K562 (cell line): Measurements from ENCODE around the gene C1QTNF12. TPM values are rescaled to one million over a fixed set of nuclear protein-coding genes. Genes with fewer than 3 reads are reported as not detected.

Experiments used
- ATAC-seq: fragments of 200-7000 bp; cut with Tn5 transposase; 3 replicates; pipeline ENCODE4 v1.9.1; 2020; ENCODE audit warnings: moderate library complexity
- BruUV-seq: library from RNA; stranded (reverse); fragments of 400-500 nt; replicated peaks from 2 replicates; lab custom pipeline; 2021; lab: Mats Ljungman, UMichigan
- CTCF ChIA-PET: fragments of 300-600 bp; formaldehyde crosslinking; extraction: SDS; loops from one replicate; lab custom pipeline; 2021; ENCODE audit warnings: low intra/inter-chr PET ratio; lab: Yijun Ruan, JAX
- POLR2A ChIA-PET: fragments of 300-600, 350-650 bp; sonication (Branson Sonifier 250); formaldehyde crosslinking; extraction: SDS; loops from one replicate; lab custom pipeline; 2021; ENCODE audit warnings: antibody characterized with exemption, inconsistent platforms; lab: Yijun Ruan, JAX
- DNase-seq, 4 experiments: peaks; one replicate each; pipeline versions ENCODE4 v3.0.0 to v3.0.0-alpha.2; 2011 to 2018; ENCODE audit warnings: low spot score in 3 of 4, mixed read lengths in 3 of 4; ENCODE audit errors: extremely low read depth in 1 of 4
- FAIRE-seq: peaks from 2 replicates; lab custom pipeline; 2011; peaks lifted over from hg19 to GRCh38; lab: Jason Lieb, UNC
- H2AFZ ChIP-seq: 2 replicates; pipeline ENCODE4 v1.6.0; 2011; ENCODE audit warnings: low read depth, low read length, control low read depth, inconsistent platforms
- H3K27ac ChIP-seq: fragments of 200-600 bp; 3 replicates; pipeline ENCODE4 v1.8.0; 2011; ENCODE audit warnings: low read depth, mild to moderate bottlenecking, control low read depth, inconsistent platforms, low read length, moderate library complexity, mixed read lengths; ENCODE audit errors: extremely low read depth
- H3K27me3 ChIP-seq, 2 experiments: fragments of 300-600 bp in 1 of 2; 2 replicates in 1 of 2; 3 replicates in 1 of 2; pipeline versions ENCODE4 v1.6.0 to v1.8.0; 2011; ENCODE audit warnings: inconsistent platforms in 2 of 2, low read length in 2 of 2, mild to moderate bottlenecking in 1 of 2, mixed read lengths in 1 of 2, moderate library complexity in 1 of 2; ENCODE audit not compliant: control insufficient read depth in 2 of 2, insufficient read depth in 2 of 2
- H3K36me3 ChIP-seq: fragments of 300-600 bp; 3 replicates; pipeline ENCODE4 v1.8.0; 2011; ENCODE audit warnings: mild to moderate bottlenecking, low read length, inconsistent platforms; ENCODE audit not compliant: control insufficient read depth, insufficient read depth
- H3K4me1 ChIP-seq, 2 experiments: fragments of 200-600 bp in 1 of 2; replicated peaks in 1 of 2; 2 replicates in 1 of 2; 3 replicates in 1 of 2; pipeline versions ENCODE4 v1.5.1 to v1.8.0; 2011; ENCODE audit warnings: inconsistent platforms in 2 of 2, low read length in 2 of 2, mild to moderate bottlenecking in 1 of 2, mixed read lengths in 1 of 2, moderate library complexity in 1 of 2; ENCODE audit not compliant: control insufficient read depth in 2 of 2, insufficient read depth in 2 of 2
- H3K4me2 ChIP-seq: 2 replicates; pipeline ENCODE4 v1.6.1; 2011; ENCODE audit warnings: low read length, control low read depth, inconsistent platforms, mixed read lengths; ENCODE audit not compliant: insufficient read depth
- H3K4me3 ChIP-seq: fragments of 200-600 bp; sonication (generic), shearing (Covaris generic); 2 replicates; pipeline ENCODE4 v1.5.1; 2016; ENCODE audit warnings: control low read depth, inconsistent platforms
- H3K79me2 ChIP-seq: fragments of 200-600 bp; 3 replicates; pipeline ENCODE4 v1.8.0; 2011; ENCODE audit warnings: low read length, inconsistent platforms; ENCODE audit not compliant: control insufficient read depth, insufficient read depth
- H3K9ac ChIP-seq, 2 experiments: 2 replicates each; pipeline versions ENCODE4 v1.6.0 to v1.6.1; 2011; ENCODE audit warnings: low read depth in 2 of 2, low read length in 2 of 2, control low read depth in 1 of 2, inconsistent platforms in 1 of 2, mild to moderate bottlenecking in 1 of 2, mixed read lengths in 1 of 2; ENCODE audit not compliant: insufficient read depth in 1 of 2
- H3K9me1 ChIP-seq: one replicate; pipeline ENCODE4 v1.6.0; 2011; ENCODE audit warnings: inconsistent platforms, mild to moderate bottlenecking, low read length, moderate library complexity; ENCODE audit not compliant: control insufficient read depth, insufficient read depth
- H3K9me3 ChIP-seq: replicated peaks from 2 replicates; pipeline ENCODE4 v1.5.1; 2011; ENCODE audit warnings: low read depth, low read length, inconsistent platforms; ENCODE audit not compliant: control insufficient read depth, insufficient read depth
- H4K20me1 ChIP-seq: replicated peaks from 2 replicates; pipeline ENCODE4 v1.6.1; 2011; ENCODE audit warnings: low read length, inconsistent platforms, mixed read lengths; ENCODE audit not compliant: control insufficient read depth, insufficient read depth
- CBX3 ChIP-seq, 2 experiments: IDR thresholded peaks; 1 replicate in 1 of 2; 2 replicates in 1 of 2; pipeline ENCODE4 v1.6.1; 2012; ENCODE audit warnings: inconsistent platforms in 2 of 2, low read length in 2 of 2, borderline replicate concordance in 1 of 2, control low read depth in 1 of 2
- ETS1 ChIP-seq: conservative IDR thresholded peaks from 2 replicates; pipeline ENCODE4 v1.6.1; 2011; ENCODE audit warnings: low read depth, mild to moderate bottlenecking, low read length; ENCODE audit not compliant: control insufficient read depth
- FOXK1 ChIP-seq: sonication (generic); formaldehyde crosslinking; IDR thresholded peaks from 2 replicates; pipeline ENCODE4 v1.8.0; 2022; ENCODE audit warnings: missing genetic modification reagents, mild to moderate bottlenecking, borderline replicate concordance
- HDGF ChIP-seq: fragments of 450-650 bp; IDR thresholded peaks from 2 replicates; pipeline ENCODE4 v1.6.1; 2016
- KHSRP ChIP-seq: fragments of 450-650 bp; IDR thresholded peaks from 2 replicates; pipeline ENCODE4 v1.6.1; 2017
- NELFE ChIP-seq: IDR thresholded peaks from 2 replicates; pipeline ENCODE4 v1.6.1; 2011; ENCODE audit warnings: mild to moderate bottlenecking; ENCODE audit not compliant: insufficient read depth, insufficient read length
- PRDM10 ChIP-seq: fragments of 450-650 bp; IDR thresholded peaks from 2 replicates; pipeline ENCODE4 v1.6.1; 2018; ENCODE audit not compliant: partially characterized antibody
- THRB ChIP-seq: fragments of 450-650 bp; formaldehyde crosslinking; conservative IDR thresholded peaks from 2 replicates; pipeline ENCODE4 v1.4.0; 2022; ENCODE audit warnings: mild to moderate bottlenecking, missing genetic modification characterization
- TRIM24 ChIP-seq, 2 experiments: fragments of 450-650 bp; IDR thresholded peaks; 2 replicates each; pipeline ENCODE4 v1.6.1; 2016
- TRIM28 ChIP-seq: fragments of 450-650 bp; IDR thresholded peaks from 2 replicates; pipeline ENCODE4 v1.6.1; 2017
- USF2 ChIP-seq: sonication (generic); formaldehyde crosslinking; IDR thresholded peaks from 2 replicates; pipeline ENCODE4 v1.5.0; 2020; ENCODE audit warnings: missing genetic modification reagents
- ZNF239 ChIP-seq: fragments of 250-450 bp; sonication (Bioruptor Pico); IDR thresholded peaks from 2 replicates; pipeline ENCODE4 v1.4.0; 2020; ENCODE audit warnings: mild to moderate bottlenecking
- ZNF445 ChIP-seq: fragments of 250-450 bp; sonication (Bioruptor Pico); IDR thresholded peaks from 2 replicates; pipeline ENCODE4 v1.4.0; 2020; ENCODE audit warnings: low read depth, mild to moderate bottlenecking, moderate library complexity
- ZNF639 ChIP-seq, 2 experiments: fragments of 200-800 bp in 1 of 2; sonication (Bioruptor generic) in 1 of 2; sonication (generic) in 1 of 2; formaldehyde crosslinking in 1 of 2; IDR thresholded peaks in 1 of 2; conservative IDR thresholded peaks in 1 of 2; 2 replicates each; pipeline versions ENCODE4 v1.5.0 to v1.6.1; 2016 to 2020; ENCODE audit warnings: missing compliant biosample characterization in 1 of 2, missing genetic modification characterization in 1 of 2, missing genetic modification reagents in 1 of 2
- WGBS: fragments of 100-300 bp; shearing (Covaris generic); methylation state at CpG from one replicate; pipeline ENCODE4 v1.1.6; 2016; ENCODE audit warnings: low coverage, mixed read lengths; ENCODE audit not compliant: insufficient coverage; ENCODE audit errors: missing lambda C conversion rate; 5-methylcytosine and 5-hydroxymethylcytosine counted together
- in situ Hi-C: fragments of 300-500 bp; cut with MboI; formaldehyde crosslinking; loops from 4 replicates; pipeline ENCODE4 v1.15.0; 2018; ENCODE audit warnings: inconsistent platforms, mixed read lengths
- intact Hi-C: fragments of 100-400 bp; cut with micrococcal nuclease; formaldehyde crosslinking; loops from 2 replicates; pipeline ENCODE4 v1.14.2; 2022
- polyA plus RNA-seq, 8 experiments: library from polyadenylated mRNA; depleted of rRNA in 4 of 8; stranded (reverse) in 5 of 8; unstranded in 3 of 8; fragments of >200 nt; fragmentation: Nextera tagmentation in 2 of 8; fragmentation: Illumina TruSeq in 1 of 8; extraction: Ambion mirVana in 2 of 8; extraction: Trizol in 1 of 8; gene quantifications; 2 replicates each; pipeline versions ENCODE4 v1.2.1 to v1.2.3, GENCODE V29; 2011 to 2014; ENCODE audit warnings: inconsistent platforms in 1 of 8, missing spikeins in 1 of 8
- total RNA-seq, 7 experiments: library from RNA; depleted of rRNA in 6 of 7; stranded (reverse); fragments of >200 nt in 6 of 7; fragmentation: Illumina TruSeq in 2 of 7; extraction: Trizol in 2 of 7; gene quantifications; 2 replicates each; pipeline versions ENCODE4 v1.2.1 to v1.2.3, GENCODE V29; 2011 to 2021; ENCODE audit warnings: low replicate concordance in 1 of 7

Gene C1QTNF12
- total and polyA plus RNA-seq, 9 of the 15 experiments (the other 6 are each of a cell fraction or from before 2014, with no cell fraction given), result 0.11 to 4.3 (median 0.93) TPM; not detected in 3

GRCh38 chr1:1259540-1259939 is 13.0 kb upstream of the C1QTNF12 start:
- CTCF ChIA-PET, result no interaction called here
- Histone ChIP-seq H3K27ac (no peak overlapping the region), H3K4me2 (no peak overlapping the region), H3K79me2 (peaks cover 12% of the 10 kb centered on the region), H3K27me3 (no peaks in the 10 kb centered on the region), H3K4me1 (peaks cover 0 to 39% of the 10 kb centered on the region in 2 experiments; a peak in 2 of 5 replicates), H2AFZ (no peak overlapping the region), H3K9me3 (no peaks in the 10 kb centered on the region), H4K20me1 (peaks cover 8% of the 10 kb centered on the region; the same call in 1 of the 2 replicates), H3K36me3 (peaks cover 94% of the 10 kb centered on the region), H3K9me1 (peaks cover 7% of the 10 kb centered on the region), H3K9ac (no peak overlapping the region; a peak in 1 of 4 replicates), H3K4me3 (no peak overlapping the region)
- FAIRE-seq (no peak), DNase-seq (no peak), ATAC-seq (no peak)
- POLR2A ChIA-PET, result no interaction called here
- in situ Hi-C loops (no loop called here), intact Hi-C loops (no loop called here)
- TF ChIP-seq FOXK1 (CRISPR knock-in tag) (no peak), ZNF239 (CRISPR knock-in tag) (no peak), TRIM24 (IDR thresholded peaks at IDR 0.05) (no peak), PRDM10 (no peak), KHSRP (no peak), TRIM28 (no peak), ZNF445 (no peak), ZNF639 (CRISPR knock-in tag; conservative IDR thresholded peaks at IDR 0.05 in 1 of 2, IDR thresholded peaks at IDR 0.05 in 1 of 2) (no peak), USF2 (CRISPR knock-in tag) (no peak), CBX3 (IDR thresholded peaks at IDR 0.05; ENCODE audit: borderline replicate concordance in 1 of 2, low read length in 2 of 2) (no peak), NELFE (no peak), THRB (no peak), ETS1 (no peak), HDGF (no peak)
- no TSS peak for BruUV-seq
- 97% methylated on average over 12 of the region's 18 CpGs for WGBS
